HFFc6 (cell line): Measurements from ENCODE around the gene CFAP77. TPM values are rescaled to one million over a fixed set of nuclear protein-coding genes. Genes with fewer than 3 reads are reported as not detected.

Experiments used
- DNase-seq: peaks from one replicate; pipeline ENCODE4 v3.0.0-alpha.2; 2018
- H3K27ac Mint-ChIP-seq: 2 replicates; pipeline ENCODE4 v1.8.0; 2020; ENCODE audit warnings: mild to moderate bottlenecking, mixed read lengths
- H3K27me3 Mint-ChIP-seq: 2 replicates; pipeline ENCODE4 v1.8.0; 2021; ENCODE audit warnings: mild to moderate bottlenecking, moderate library complexity, mixed read lengths; ENCODE audit not compliant: insufficient read depth
- H3K36me3 Mint-ChIP-seq: 2 replicates; pipeline ENCODE4 v1.8.0; 2021; ENCODE audit warnings: low read depth, mixed read lengths
- H3K4me1 Mint-ChIP-seq: 2 replicates; pipeline ENCODE4 v1.8.0; 2020; ENCODE audit warnings: low read depth, mixed read lengths
- H3K4me3 Mint-ChIP-seq: 2 replicates; pipeline ENCODE4 v1.8.0; 2020; ENCODE audit warnings: mild to moderate bottlenecking, moderate library complexity, mixed read lengths
- H3K9me3 Mint-ChIP-seq: 2 replicates; pipeline ENCODE4 v1.8.0; 2020; ENCODE audit warnings: mild to moderate bottlenecking, mixed read lengths
- CTCF ChIP-seq: fragments of 200-600 bp; sonication (generic); IDR thresholded peaks from 2 replicates; pipeline ENCODE4 v1.5.0; 2021; ENCODE audit warnings: antibody characterized with exemption, mild to moderate bottlenecking
- total RNA-seq, 6 experiments: library from RNA; stranded (reverse); fragmentation: NEBNext Ultra II Directional; extraction: Animal tissue kit (Norgen Biotek cat#: 25700); gene quantifications; 2 replicates in 1 of 6; 3 replicates in 5 of 6; pipeline ENCODE4 v1.2.3, GENCODE V29; 2021

CFAP77 gene
- total RNA-seq, 6 experiments from 2014 or later = not detected

GRCh38 chr9:132541870-132542830, 132.1 kb downstream of the CFAP77 start:
- TF ChIP-seq CTCF = no peak
- no peak overlapping the region for H3K27ac Mint-ChIP-seq
- H3K27me3 Mint-ChIP-seq = peaks cover 54% of the 10 kb centered on the region
- no peaks in the 10 kb centered on the region for H3K36me3 Mint-ChIP-seq
- no peaks in the 10 kb centered on the region for H3K4me1 Mint-ChIP-seq
- no peaks in the 10 kb centered on the region for H3K9me3 Mint-ChIP-seq
- DNase-seq = no peak
- no peak overlapping the region for H3K4me3 Mint-ChIP-seq

- Mint-ChIP-seq H3K36me3 (no peaks in the 10 kb centered on the region), H3K27ac (no peak overlapping the region), H3K4me3 (no peak overlapping the region), H3K27me3 (peaks cover 49% of the 10 kb centered on the region), H3K9me3 (no peaks in the 10 kb centered on the region), H3K4me1 (no peaks in the 10 kb centered on the region)
- TF ChIP-seq CTCF = no peak
- DNase-seq = no peak
These were observed 133.2 kb downstream of the CFAP77 start for GRCh38 chr9:132543251-132543650.

DNA sequence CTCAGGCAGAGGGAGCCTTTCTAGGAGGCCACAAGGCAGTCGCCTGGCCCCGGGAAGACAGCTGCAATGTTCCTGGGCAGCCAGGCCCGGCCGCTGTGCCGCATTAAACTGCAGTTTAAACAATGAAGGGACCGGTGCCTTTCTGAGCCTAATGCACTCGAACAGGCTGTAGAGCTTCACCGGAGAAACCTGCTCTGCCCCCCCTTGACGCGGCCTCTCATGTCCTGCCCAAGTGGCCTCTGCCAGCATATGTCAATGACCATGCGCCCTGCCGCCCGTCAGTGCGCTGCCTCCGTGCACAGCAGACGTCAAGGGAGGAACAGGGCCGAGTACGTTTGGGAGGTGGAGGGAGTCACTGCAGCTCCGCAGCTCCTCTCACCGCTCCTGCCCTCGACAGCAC, 133.9 kb downstream of the CFAP77 start:
- Mint-ChIP-seq H3K27ac (no peak overlapping the region), H3K4me3 (no peak overlapping the region)
- TF ChIP-seq CTCF = no peak

DNA sequence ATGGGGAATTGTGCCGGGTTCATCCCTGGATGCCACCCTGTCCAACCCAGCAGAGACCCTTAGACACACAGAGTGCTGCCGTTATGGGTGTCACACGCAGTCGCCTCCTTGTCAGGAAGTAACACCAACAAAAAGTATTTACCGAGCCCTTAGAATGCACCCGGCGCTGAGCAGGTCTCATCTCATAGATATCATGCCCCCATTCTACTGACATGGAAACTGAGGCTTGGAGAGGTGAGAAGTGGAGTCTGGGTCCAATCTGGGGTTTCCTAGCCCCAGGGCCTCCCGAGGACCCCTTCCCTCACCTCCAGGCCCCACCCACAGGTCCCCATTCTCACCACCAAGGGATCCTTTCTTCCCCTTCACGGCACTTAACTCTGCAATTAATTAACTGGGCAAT, 135.6 kb downstream of the CFAP77 start:
- H3K27ac Mint-ChIP-seq = no peak overlapping the region
- DNase-seq = no peak
- no peak overlapping the region for H3K4me3 Mint-ChIP-seq

More for the DNA sequence above, 133.9 kb downstream of the CFAP77 start:
- H3K27me3 Mint-ChIP-seq = peaks cover 50% of the 10 kb centered on the region
- no peaks in the 10 kb centered on the region for H3K36me3 Mint-ChIP-seq
- no peak for DNase-seq
- H3K9me3 Mint-ChIP-seq = no peaks in the 10 kb centered on the region
- H3K4me1 Mint-ChIP-seq = no peaks in the 10 kb centered on the region

More for the DNA sequence above, 135.6 kb downstream of the CFAP77 start:
- no peak for TF ChIP-seq CTCF
- Mint-ChIP-seq H3K9me3 (no peaks in the 10 kb centered on the region), H3K36me3 (no peaks in the 10 kb centered on the region), H3K27me3 (peaks cover 49% of the 10 kb centered on the region), H3K4me1 (no peaks in the 10 kb centered on the region)
